ENCODE data around the gene MTUS2. TPM values are rescaled to one million over a fixed set of nuclear protein-coding genes. Genes with fewer than 3 reads are reported as not detected.

Gene MTUS2
- total and polyA plus RNA-seq, 2 of the 8 experiments (the other 6 are each of a cell fraction or from before 2014, with no cell fraction given): 0.18 to 0.80 TPM

DNA sequence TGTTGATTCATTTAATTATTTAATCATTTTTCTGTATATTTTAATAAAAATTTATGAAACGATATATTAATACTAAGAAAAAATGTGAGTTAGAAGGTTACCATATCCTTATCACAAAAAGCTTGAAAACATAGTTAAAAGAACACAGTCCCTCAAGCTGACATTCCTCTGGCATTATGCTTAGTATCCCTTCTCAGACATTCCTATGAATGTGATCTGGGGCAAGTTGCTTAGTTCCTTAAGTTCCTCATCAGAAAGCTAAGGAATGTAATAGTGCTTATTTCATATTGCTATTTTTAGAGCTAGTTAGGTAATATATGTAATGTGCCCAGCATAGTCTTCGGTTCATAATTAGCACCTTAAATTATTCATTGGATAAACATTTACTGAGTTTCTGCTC lies 122.8 kb downstream of the MTUS2 start (continued):
- TF ChIP-seq ATF2 (IDR thresholded peaks at IDR 0.05; ENCODE audit: low read length) (no peak), ASH2L (IDR thresholded peaks at IDR 0.05; ENCODE audit: low read length) (no peak), CTCF (IDR thresholded peaks at IDR 0.05; ENCODE audit: control extremely low read depth in 1 of 3, insufficient read depth in 1 of 3, low read depth in 1 of 3, low read length in 3 of 3) (no peak), CHD2 (IDR thresholded peaks at IDR 0.05; ENCODE audit: low read length) (no peak)
